Measurements from ENCODE around the gene PCK1. TPM values are rescaled to one million over a fixed set of nuclear protein-coding genes. Genes with fewer than 3 reads are reported as not detected.
A peak's percentile ranks its signal among the peaks of the same experiment; 100 is the strongest.

PCK1 gene
- total and polyA plus RNA-seq, 2 of the 13 experiments (the other 11 are each of a cell fraction or from before 2014, with no cell fraction given): 6.5 to 12.6 TPM

DNA sequence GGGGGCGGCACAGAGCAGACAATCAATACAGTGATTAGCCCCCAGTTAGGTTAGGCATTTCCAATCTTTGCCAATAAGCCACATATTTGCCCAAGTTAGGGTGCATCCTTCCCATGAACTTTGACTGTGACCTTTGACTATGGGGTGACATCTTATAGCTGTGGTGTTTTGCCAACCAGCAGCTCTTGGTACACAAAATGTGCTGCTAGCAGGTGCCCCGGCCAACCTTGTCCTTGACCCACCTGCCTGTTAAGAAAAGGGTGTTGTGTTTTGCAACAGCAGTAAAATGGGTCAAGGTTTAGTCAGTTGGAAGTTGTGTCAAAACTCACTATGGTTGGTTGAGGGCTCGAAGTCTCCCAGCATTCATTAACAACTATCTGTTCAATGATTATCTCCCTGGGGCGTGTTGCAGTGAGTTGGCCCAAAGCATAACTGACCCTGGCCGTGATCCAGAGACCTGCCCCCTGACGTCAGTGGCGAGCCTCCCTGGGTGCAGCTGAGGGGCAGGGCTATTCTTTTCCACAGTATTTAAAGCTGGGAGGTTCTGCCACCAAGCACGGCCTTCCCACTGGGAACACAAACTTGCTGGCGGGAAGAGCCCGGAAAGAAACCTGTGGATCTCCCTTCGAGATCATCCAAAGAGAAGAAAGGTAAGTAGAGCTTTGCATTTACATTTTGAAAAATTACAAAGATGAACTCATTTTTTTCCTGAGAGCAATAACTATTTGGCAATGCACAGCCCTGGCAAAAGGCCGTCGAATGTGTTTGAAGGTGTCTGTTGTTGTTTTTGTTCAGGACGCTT is at the start of gene PCK1 (continued):
- TF ChIP-seq ZNF574 (CRISPR knock-in tag; IDR thresholded peaks at IDR 0.05) (peak; percentile 85), ISL2 (CRISPR knock-in tag; IDR thresholded peaks at IDR 0.05) (peak; percentile 58; the same call in 1 of the 2 replicates), SMAD3 (CRISPR knock-in tag; IDR thresholded peaks at IDR 0.05) (peak; percentile 76; the same call in 1 of the 2 replicates), ZNF674 (CRISPR knock-in tag; IDR thresholded peaks at IDR 0.05; ENCODE audit: low read depth) (no peak), FOSL1 (CRISPR knock-in tag; IDR thresholded peaks at IDR 0.05; ENCODE audit: borderline replicate concordance) (no peak), NR2F1 (CRISPR knock-in tag; IDR thresholded peaks at IDR 0.05) (peak; percentile 99 to 100), FOXK1 (CRISPR knock-in tag; IDR thresholded peaks at IDR 0.05; ENCODE audit: borderline replicate concordance, low read depth) (peak; percentile 100), HMG20A (CRISPR knock-in tag; IDR thresholded peaks at IDR 0.05; ENCODE audit: borderline replicate concordance) (peak; percentile 95), ZNF292 (CRISPR knock-in tag; IDR thresholded peaks at IDR 0.05; ENCODE audit: borderline replicate concordance, low read depth) (peak; percentile 96), ZNF282 (IDR thresholded peaks at IDR 0.05; ENCODE audit: partially characterized antibody) (no peak), ZNF615 (CRISPR knock-in tag; IDR thresholded peaks at IDR 0.05; ENCODE audit: borderline replicate concordance) (0 out of 2 replicates have a peak, but pooled peaks have one; percentile 55), ZNF83 (CRISPR knock-in tag; IDR thresholded peaks at IDR 0.05; ENCODE audit: borderline replicate concordance) (no peak; the same call in 1 of the 2 replicates), NR2C2 (CRISPR knock-in tag; IDR thresholded peaks at IDR 0.05; ENCODE audit: borderline replicate concordance) (peak; percentile 96), ZBTB42 (CRISPR knock-in tag; IDR thresholded peaks at IDR 0.05) (no peak; the same call in 1 of the 2 replicates), GLI4 (CRISPR knock-in tag; IDR thresholded peaks at IDR 0.05; ENCODE audit: borderline replicate concordance) (peak; percentile 90; the same call in 1 of the 2 replicates), ZNF484 (CRISPR knock-in tag; IDR thresholded peaks at IDR 0.05; ENCODE audit: borderline replicate concordance, low read depth) (no peak), MZF1 (CRISPR knock-in tag; IDR thresholded peaks at IDR 0.05; ENCODE audit: borderline replicate concordance) (0 out of 2 replicates have a peak, but pooled peaks have one; percentile 9), LCORL (IDR thresholded peaks at IDR 0.05) (no peak), LCORL (CRISPR knock-in tag; IDR thresholded peaks at IDR 0.05) (peak; percentile 98), RAD21 (CRISPR knock-in tag; IDR thresholded peaks at IDR 0.05) (no peak), WIZ (CRISPR knock-in tag; IDR thresholded peaks at IDR 0.05) (0 out of 2 replicates have a peak, but pooled peaks have one; percentile 56)
- TF ChIP-seq, protein P1, sequence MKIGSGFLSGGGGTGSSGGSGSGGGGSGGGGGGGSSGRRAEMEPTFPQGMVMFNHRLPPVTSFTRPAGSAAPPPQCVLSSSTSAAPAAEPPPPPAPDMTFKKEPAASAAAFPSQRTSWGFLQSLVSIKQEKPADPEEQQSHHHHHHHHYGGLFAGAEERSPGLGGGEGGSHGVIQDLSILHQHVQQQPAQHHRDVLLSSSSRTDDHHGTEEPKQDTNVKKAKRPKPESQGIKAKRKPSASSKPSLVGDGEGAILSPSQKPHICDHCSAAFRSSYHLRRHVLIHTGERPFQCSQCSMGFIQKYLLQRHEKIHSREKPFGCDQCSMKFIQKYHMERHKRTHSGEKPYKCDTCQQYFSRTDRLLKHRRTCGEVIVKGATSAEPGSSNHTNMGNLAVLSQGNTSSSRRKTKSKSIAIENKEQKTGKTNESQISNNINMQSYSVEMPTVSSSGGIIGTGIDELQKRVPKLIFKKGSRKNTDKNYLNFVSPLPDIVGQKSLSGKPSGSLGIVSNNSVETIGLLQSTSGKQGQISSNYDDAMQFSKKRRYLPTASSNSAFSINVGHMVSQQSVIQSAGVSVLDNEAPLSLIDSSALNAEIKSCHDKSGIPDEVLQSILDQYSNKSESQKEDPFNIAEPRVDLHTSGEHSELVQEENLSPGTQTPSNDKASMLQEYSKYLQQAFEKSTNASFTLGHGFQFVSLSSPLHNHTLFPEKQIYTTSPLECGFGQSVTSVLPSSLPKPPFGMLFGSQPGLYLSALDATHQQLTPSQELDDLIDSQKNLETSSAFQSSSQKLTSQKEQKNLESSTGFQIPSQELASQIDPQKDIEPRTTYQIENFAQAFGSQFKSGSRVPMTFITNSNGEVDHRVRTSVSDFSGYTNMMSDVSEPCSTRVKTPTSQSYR (CRISPR knock-in tag; IDR thresholded peaks at IDR 0.05; ENCODE audit: borderline replicate concordance): peak; percentile 74; the same call in 1 of the 2 replicates
- TF ChIP-seq, protein P2, sequence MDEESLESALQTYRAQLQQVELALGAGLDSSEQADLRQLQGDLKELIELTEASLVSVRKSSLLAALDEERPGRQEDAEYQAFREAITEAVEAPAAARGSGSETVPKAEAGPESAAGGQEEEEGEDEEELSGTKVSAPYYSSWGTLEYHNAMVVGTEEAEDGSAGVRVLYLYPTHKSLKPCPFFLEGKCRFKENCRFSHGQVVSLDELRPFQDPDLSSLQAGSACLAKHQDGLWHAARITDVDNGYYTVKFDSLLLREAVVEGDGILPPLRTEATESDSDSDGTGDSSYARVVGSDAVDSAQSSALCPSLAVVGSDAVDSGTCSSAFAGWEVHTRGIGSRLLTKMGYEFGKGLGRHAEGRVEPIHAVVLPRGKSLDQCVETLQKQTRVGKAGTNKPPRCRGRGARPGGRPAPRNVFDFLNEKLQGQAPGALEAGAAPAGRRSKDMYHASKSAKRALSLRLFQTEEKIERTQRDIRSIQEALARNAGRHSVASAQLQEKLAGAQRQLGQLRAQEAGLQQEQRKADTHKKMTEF (CRISPR knock-in tag; IDR thresholded peaks at IDR 0.05): peak; percentile 96
